GM12891 (cell line): ENCODE measurements around the gene VEGFD.

Experiments used
- DNase-seq: peaks from one replicate; pipeline ENCODE4 v3.0.0; 2011; ENCODE audit warnings: low spot score; ENCODE audit not compliant: insufficient read length
- FAIRE-seq: peaks from 2 replicates; lab custom pipeline; 2011; peaks lifted over from hg19 to GRCh38; lab: Jason Lieb, UNC
- PAX5 ChIP-seq: IDR thresholded peaks from 2 replicates; pipeline ENCODE4 v1.6.1; 2011; ENCODE audit warnings: low read length, moderate library complexity, mild to moderate bottlenecking; ENCODE audit not compliant: insufficient read depth, severe bottlenecking
- POLR2A ChIP-seq: IDR thresholded peaks from 2 replicates; pipeline ENCODE4 v1.6.1; 2011; ENCODE audit warnings: low read depth, low read length, control low read depth
- POLR2AphosphoS5 ChIP-seq: IDR thresholded peaks from 2 replicates; pipeline ENCODE4 v1.6.1; 2011; ENCODE audit warnings: low read depth, low read length, control low read depth
- POU2F2 ChIP-seq: IDR thresholded peaks from 2 replicates; pipeline ENCODE4 v1.6.1; 2011; ENCODE audit warnings: low read depth, mild to moderate bottlenecking, control low read depth, low read length, moderate library complexity
- SPI1 ChIP-seq: IDR thresholded peaks from 2 replicates; pipeline ENCODE4 v1.6.1; 2011; ENCODE audit warnings: low read depth, low read length, control low read depth
- TAF1 ChIP-seq: IDR thresholded peaks from 2 replicates; pipeline ENCODE4 v1.6.1; 2011; ENCODE audit warnings: low read depth, low read length, control low read depth

Gene VEGFD

GRCh38 chrX:15366506-15367352 is 17.5 kb downstream of the VEGFD start:
- DNase-seq: no peak
- no peak for FAIRE-seq
- no peak for TF ChIP-seq POU2F2
- TF ChIP-seq SPI1: no peak
- no peak for TF ChIP-seq TAF1
- no peak for TF ChIP-seq PAX5
- TF ChIP-seq POLR2AphosphoS5: no peak
- TF ChIP-seq POLR2A: no peak

GRCh38 chrX:15359701-15360100 is 24.5 kb downstream of the VEGFD start:
- DNase-seq: no peak
- TF ChIP-seq POLR2AphosphoS5: no peak
- no peak for TF ChIP-seq POLR2A
- TF ChIP-seq PAX5: no peak
- no peak for TF ChIP-seq POU2F2
- TF ChIP-seq TAF1: no peak
- no peak for TF ChIP-seq SPI1
- FAIRE-seq: no peak

- FAIRE-seq (no peak), DNase-seq (no peak)
Observed at GRCh38 chrX:15358533-15358932, 25.7 kb downstream of the VEGFD start.

GRCh38 chrX:15356444-15356843 is 27.8 kb downstream of the VEGFD start:
- DNase-seq (no peak), FAIRE-seq (no peak)
- TF ChIP-seq POU2F2 (no peak), SPI1 (no peak), TAF1 (no peak), POLR2AphosphoS5 (no peak), PAX5 (no peak), POLR2A (no peak)

More at GRCh38 chrX:15358533-15358932, 25.7 kb downstream of the VEGFD start:
- 0 out of 2 replicates have a peak, but pooled peaks have one; percentile 13 for TF ChIP-seq SPI1
- no peak for TF ChIP-seq POLR2A

- TF ChIP-seq POLR2A: no peak
- no peak for TF ChIP-seq PAX5
- TF ChIP-seq POU2F2: no peak
- no peak for TF ChIP-seq POLR2AphosphoS5
- no peak for TF ChIP-seq SPI1
- no peak for TF ChIP-seq TAF1
- no peak for DNase-seq
- no peak for FAIRE-seq
Observed at GRCh38 chrX:15350329-15350996, 33.8 kb downstream of the VEGFD start.

- DNase-seq (no peak), FAIRE-seq (peak; percentile 92)
- TF ChIP-seq POLR2AphosphoS5 (no peak), TAF1 (no peak)
Observed at GRCh38 chrX:15349046-15349445, 35.2 kb downstream of the VEGFD start.

GRCh38 chrX:15345976-15346375 is 38.2 kb downstream of the VEGFD start:
- TF ChIP-seq SPI1: no peak
- no peak for TF ChIP-seq POU2F2
- no peak for TF ChIP-seq POLR2AphosphoS5
- no peak for TF ChIP-seq TAF1
- no peak for TF ChIP-seq PAX5
- no peak for TF ChIP-seq POLR2A
- no peak for FAIRE-seq

GRCh38 chrX:15344106-15344505 is 40.1 kb downstream of the VEGFD start:
- FAIRE-seq: no peak
- no peak for DNase-seq
- no peak for TF ChIP-seq POU2F2
- TF ChIP-seq POLR2AphosphoS5: no peak
- TF ChIP-seq POLR2A: no peak
- no peak for TF ChIP-seq SPI1
- TF ChIP-seq PAX5: no peak
- no peak for TF ChIP-seq TAF1

More at GRCh38 chrX:15345976-15346375, 38.2 kb downstream of the VEGFD start:
- DNase-seq: no peak

GRCh38 chrX:15343075-15343476 is 41.1 kb downstream of the VEGFD start:
- FAIRE-seq (no peak), DNase-seq (no peak)
- TF ChIP-seq POLR2AphosphoS5 (no peak), SPI1 (no peak), PAX5 (no peak), POLR2A (no peak), POU2F2 (no peak), TAF1 (no peak)

- TF ChIP-seq POU2F2: no peak
- no peak for TF ChIP-seq SPI1
- TF ChIP-seq PAX5: no peak
- no peak for TF ChIP-seq TAF1
- no peak for TF ChIP-seq POLR2A
- no peak for TF ChIP-seq POLR2AphosphoS5
- FAIRE-seq: no peak
- no peak for DNase-seq
Observed at GRCh38 chrX:15340867-15341266, 43.3 kb downstream of the VEGFD start.
